GM18519 (cell line): ENCODE results near the gene HCN2.

ENCODE experiments used
- ATAC-seq: cut with Tn5 transposase; IDR thresholded peaks from one replicate; pipeline ENCODE4 v1.9.1; 2021; ENCODE audit warnings: mild to moderate bottlenecking, moderate library complexity; ENCODE audit not compliant: unreplicated experiment, low FRiP score

Gene HCN2

DNA sequence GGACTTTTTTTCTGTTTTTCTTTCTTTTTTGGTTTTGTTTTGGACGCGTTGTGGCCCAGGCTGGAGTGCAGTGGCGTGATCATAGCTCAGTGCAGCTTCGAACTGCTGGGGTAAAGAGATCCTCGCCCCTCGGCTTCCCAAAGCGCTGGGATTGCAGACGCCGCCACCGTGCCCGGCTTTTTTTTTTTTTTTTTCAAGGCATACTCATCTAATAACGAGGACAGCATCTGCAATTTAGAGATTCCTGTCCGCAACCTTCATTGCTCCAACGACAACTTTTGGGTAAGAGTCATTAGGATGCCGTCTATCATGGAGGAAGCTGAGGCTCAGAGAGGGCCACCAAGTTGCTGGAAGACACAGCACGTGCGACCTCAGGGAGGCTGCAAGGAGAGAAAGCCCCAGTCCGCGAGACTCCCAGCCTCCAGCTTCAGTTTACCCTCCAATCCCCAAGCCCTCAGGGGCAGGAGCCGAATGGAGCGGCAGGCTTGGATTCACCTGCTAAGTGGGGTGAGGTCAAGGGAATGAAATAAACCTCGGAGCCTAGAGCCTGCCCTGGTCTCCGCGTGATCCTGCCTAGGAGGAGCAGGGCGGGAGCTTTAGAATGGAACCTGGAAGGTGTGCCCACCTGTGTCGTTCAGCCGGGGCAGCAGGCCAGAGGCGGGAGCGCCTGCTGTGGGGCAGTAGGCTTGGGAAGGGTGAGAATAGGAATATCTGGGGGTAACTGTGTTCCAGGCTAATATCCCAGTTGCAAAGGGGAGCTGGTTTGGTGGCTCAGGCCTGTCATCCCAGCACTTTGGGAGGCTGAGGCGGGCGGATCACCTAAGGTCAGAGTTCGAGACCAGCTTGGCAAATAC, 44.3 kb downstream of the HCN2 start:
- no peak for ATAC-seq

DNA sequence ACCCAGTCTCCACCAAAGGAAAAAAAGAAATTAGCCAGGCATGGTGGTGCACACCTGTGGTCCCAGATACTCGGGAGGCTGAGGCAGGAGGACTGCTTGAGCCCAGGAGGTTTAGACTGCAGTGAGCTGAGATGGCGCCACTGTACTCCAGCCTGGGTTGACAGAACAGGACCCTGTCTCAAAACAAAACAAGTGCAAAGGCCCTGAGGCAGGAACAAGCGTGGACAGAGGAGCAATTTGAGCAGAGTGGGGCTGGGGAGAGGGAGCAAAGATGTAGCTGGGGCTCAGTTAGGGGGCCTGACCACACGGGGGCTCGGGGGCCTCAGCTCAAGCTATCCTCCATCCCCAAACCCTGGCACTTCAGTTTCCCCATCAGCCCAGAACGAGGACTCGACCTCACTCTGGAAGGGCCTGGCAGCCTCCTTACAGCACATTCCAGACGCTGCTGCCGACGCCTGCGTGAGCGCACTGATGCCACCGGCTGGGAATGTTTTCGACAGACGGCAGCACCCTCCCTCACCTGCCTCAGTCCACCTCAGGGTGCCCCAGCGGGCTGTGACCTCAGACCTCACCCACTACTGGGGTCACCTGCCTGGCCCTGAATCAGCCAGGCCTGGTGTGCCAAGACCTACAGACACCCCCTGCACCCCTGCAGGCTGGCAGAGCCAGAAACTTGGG, 45.4 kb downstream of the HCN2 start:
- ATAC-seq, result no peak

DNA sequence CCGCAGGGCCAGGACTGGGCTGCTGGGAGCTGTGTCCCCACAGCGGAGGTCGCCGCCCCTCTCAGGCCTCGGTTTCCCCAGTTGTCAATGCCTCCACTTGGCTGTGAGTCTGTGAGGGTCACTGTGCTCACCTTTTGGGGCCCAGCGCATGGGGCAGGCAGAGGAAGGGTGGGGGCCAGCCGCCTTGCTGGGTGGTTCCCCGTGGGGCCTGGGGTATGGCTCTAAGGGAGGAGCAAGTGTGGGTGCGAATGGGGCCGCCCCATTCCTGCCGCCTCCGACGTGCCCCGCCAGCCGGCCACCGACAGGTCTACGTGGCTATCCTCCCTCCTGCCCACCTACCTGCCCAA, 49.2 kb downstream of the HCN2 start:
- ATAC-seq, result no peak

DNA sequence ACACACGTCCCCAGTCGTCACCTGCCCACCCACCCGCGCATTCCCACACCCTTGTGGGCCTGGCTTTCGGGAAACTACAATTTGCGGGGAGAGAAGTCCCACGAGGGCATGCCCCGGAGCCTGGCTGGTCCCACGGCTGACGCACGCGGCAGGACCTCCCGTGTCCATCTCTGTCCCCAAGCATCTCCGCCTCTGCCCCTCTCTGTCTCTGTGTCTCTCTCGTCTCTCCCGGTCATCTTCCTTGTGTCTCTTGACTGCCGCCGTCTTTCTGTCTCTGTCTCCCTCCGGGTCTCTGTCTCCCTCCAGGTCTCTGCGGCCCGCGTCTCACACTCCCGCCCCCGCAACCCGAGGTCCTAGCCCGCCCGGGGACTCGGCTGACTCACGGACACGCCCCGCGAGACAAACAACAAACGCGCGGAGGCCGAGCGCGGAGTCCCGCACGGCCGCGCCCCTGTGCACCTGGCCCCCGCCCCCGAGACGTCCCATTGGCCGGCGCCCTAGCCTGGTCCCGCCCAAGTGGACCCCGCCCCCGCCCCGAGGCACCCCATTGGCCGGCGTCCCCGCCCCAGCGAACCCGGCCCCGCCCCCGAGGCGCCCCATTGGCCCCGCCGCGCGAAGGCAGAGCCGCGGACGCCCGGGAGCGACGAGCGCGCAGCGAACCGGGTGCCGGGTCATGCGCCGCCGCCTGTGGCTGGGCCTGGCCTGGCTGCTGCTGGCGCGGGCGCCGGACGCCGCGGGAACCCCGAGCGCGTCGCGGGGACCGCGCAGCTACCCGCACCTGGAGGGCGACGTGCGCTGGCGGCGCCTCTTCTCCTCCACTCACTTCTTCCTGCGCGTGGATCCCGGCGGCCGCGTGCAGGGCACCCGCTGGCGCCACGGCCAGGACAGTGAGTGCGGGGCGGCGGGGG, 49.8 kb downstream of the HCN2 start, which contains the start of gene FGF22:
FGF22 (plus strand) TSS at position 627 of the 908 bp plus-strand sequence; CDS start at position 674, 47 bp downstream.
- ATAC-seq, result peak; percentile 32

DNA sequence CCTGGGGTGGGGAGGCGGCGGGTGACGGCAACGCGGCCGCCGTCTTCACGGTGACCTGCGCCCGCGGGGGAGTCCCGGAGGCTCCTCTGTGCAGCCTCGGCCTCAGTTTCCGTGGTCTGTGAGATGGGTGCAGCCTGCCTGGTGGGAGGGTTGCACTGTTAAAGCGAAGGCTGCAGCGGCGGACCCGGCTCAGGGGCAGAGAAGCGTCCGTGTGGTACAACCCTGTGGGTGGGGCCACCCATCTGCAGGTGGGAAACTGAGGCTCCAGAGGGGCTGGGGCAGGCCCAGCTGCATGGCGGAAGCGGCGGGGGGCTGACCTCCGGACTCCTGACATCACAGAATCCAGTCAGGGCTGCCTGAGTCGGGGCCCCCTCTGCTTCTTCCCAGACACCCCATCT, 50.5 kb downstream of the HCN2 start:
- ATAC-seq, result no peak

DNA sequence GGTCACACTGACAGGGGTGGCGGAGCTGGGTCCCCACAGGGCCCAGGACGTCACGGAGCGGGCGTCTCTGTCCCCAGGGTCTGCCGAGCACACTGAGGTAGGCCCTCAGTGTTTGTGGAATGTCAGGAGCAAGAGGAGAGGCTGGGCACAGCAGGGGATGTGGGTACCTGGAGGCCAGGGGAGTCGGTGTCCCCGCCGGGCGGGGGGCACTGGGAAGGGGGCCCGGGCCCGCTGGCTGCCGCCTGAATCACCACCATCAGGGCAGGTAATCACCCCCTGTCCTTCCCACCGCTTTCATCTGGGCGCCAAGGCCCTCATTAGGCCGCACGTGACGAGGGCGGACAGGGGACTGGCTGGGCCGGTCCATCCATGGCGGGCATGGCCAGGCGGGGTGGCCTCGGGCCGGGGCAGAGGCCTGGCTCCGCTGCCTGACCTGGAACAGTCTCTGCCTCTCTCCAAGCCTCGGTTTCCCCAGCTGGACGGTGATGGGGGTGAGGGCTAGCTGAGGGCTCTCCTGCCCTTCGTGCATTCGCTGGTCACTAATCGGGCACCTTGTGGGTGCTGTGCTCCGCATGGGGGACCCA, 51.0 kb downstream of the HCN2 start:
- no peak for ATAC-seq

DNA sequence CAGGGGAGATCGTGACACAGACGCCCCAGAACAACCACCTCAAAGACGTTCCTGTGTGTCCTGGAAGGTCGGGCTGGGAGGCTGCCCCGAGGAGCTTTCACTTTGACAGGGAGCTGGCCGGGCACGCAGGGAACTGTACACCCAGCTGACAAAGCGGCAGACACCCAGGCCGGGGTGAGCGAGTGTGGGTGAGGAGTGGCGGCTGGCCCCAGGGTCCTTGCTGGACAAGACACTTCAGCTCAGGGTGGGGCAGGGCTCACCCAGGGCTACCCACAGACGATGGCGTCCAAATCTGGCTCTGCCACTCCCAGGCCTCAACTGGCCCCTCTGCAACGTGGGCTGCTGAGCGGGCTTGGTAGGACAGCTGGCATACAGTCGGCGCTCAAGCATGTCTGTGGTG, 52.0 kb downstream of the HCN2 start:
- ATAC-seq, result no peak

DNA sequence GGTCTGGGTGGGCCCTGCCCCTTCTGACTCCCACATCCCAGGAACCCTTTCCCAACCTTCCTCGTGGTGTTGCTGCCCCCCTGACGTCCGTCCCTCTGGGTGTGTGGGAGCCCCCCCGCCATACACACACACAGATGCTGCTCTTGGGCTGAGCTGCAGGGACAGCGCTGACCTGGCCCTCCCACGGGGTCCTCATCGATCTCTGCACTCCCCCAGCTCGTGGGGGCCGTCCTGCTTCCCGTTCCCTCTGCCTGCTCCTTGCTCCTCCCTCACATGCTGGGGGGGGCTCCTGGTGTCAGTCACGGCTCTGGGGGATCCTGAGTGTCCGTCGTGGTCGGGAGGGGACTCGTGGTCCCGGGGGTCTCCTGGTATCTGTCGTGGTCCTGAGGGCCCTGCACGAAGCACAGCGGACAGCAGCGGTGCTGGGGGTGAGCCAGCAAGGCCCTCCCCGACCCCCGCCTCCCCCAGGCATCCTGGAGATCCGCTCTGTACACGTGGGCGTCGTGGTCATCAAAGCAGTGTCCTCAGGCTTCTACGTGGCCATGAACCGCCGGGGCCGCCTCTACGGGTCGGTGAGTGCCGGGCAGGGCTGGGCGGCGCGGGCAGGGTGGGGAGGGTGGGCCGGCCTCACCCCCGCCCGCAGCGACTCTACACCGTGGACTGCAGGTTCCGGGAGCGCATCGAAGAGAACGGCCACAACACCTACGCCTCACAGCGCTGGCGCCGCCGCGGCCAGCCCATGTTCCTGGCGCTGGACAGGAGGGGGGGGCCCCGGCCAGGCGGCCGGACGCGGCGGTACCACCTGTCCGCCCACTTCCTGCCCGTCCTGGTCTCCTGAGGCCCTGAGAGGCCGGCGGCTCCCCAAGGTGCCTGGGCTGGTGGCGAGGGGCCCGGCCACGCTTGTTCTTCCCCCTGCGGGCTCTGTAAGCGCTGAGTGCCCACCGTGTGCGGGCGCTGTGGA, 53.4 kb downstream of the HCN2 start:
- no peak for ATAC-seq

DNA sequence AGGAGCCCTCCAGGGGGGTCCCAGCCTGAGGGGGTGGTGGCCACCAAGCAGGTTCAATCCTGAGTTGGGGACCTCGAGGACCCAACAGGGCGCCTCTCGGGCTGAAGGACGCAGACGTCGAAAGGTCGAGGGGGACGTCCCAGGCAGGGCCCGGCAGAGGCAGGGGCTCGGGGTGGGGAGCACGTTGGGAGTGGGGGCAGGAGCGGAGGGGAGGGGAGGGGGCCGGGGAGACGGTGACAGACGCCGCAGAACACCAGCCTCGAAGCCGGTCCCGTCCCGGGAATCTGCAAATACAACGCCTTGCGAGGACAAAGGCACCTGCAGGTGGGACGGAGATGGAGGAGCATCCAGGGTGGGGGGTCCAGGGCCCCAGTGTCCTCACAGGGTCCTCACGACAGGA, 54.1 kb downstream of the HCN2 start:
- ATAC-seq, result no peak

DNA sequence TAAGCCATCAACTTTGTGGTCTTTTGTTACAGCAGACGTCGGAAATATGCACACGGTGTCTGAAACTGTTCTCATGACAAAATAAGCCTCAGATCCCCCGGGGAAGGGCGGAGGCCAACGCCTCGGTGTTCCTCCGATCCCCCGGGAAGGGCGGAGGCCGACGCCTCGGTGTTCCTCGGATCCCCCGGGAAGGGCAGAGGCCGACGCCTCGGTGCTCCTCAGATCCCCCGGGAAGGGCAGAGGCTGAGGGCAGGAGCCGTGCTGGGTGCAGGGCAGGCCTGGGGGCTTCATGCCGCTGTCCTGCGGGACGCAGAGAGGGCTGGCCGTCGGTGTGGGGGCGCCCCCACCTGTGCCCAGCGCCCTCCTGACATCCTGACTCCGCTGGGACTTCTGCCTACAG, 54.7 kb downstream of the HCN2 start:
- no peak for ATAC-seq

DNA sequence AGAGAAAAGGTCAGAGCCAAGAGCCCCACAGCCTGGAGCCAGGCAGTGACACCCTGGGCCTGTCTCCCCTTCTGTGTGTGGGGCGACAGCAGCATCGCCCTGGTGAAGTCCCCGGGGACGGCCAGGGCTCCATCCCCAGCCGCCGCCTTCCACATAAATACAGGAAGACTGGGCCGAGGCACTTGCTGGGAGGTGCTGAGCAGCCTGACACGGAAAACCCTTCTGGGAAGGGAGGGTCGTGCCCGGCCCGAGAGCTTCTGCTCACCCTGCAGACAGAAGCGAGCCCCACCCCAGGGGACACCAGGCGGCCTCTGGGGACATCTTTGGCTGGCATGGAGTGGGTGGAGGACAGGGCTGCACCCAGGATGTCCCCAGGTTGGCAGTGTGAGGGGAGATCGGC, 55.1 kb downstream of the HCN2 start:
- ATAC-seq, result no peak

DNA sequence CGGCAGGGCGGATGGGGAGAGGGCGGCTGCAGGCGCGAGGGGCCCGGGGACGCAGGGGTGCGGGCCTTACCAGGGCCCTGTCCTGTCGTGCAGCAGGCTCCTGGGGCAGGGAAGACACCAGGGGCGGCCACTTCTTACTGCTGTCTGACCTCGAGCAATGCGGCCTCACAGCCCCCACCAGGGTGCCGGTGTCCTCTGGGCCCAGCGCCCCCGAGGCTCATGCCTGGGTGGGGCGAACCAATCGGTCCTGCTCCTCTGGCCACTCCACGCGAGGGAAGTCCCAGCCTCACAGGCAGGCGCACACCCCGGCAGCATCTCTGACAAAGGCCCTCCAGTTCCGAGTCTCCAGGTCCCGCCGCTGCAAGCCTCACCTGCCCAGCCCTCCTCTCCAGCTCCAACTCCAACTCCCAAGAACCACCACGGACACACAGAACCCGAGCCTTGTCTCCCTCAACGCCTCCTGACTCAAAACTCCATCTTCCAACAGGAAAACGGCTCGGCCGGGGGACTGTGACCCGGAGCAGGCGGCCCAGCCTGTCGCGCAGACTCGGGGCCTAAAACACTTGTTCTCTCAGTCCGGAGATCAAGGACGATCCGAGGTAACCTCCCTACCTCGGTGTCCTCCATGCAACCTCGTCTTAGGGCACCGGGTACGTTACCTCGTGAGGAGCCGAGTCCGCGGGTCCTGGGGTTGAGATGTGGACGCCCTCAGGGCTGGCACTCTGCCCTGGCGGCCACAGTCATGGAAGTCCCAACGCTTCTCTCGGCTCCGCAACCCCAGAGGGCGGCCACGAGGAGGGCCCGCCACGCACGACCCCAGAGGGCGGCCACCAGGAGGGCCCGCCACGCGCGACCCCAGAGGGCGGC, 56.5 kb downstream of the HCN2 start:
- no peak for ATAC-seq

DNA sequence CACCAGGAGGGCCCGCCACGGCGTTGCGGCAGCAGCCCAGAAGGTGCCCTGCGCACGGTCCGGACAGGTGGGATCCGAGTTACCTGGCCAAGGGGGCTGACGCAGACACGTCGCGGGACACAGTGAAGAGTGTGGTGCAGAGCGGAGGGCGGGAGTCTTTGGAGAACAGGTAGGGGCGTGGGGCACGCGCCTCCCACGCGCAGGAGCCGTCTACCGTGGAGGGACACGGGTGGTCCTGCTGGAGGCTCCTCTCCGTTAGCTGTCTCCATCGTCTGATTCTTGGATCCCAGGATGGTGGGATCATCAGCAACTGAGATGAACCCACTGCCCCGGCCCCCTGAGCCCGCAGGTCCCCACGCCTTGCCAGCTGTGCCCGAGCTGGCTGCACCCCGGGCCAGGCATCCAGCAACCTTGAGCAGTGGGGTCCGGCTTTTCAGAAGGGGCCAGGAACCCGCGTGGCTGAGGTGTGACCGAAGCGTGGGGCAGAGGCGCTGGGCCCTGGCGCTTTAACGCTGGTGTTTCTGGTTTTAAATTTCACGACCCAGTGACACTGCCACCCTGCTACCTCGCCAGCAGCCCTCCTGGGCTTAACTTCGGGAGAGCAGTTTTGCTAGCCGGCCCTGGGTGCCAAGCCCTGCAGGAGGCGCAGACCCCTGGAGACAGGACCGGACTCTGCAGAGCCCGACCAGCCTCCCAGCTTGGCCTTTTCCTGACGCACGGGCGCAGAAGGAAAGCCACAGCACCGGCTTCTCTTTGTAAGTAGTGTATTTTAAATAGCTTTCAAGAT, 57.3 kb downstream of the HCN2 start:
- no peak for ATAC-seq

DNA sequence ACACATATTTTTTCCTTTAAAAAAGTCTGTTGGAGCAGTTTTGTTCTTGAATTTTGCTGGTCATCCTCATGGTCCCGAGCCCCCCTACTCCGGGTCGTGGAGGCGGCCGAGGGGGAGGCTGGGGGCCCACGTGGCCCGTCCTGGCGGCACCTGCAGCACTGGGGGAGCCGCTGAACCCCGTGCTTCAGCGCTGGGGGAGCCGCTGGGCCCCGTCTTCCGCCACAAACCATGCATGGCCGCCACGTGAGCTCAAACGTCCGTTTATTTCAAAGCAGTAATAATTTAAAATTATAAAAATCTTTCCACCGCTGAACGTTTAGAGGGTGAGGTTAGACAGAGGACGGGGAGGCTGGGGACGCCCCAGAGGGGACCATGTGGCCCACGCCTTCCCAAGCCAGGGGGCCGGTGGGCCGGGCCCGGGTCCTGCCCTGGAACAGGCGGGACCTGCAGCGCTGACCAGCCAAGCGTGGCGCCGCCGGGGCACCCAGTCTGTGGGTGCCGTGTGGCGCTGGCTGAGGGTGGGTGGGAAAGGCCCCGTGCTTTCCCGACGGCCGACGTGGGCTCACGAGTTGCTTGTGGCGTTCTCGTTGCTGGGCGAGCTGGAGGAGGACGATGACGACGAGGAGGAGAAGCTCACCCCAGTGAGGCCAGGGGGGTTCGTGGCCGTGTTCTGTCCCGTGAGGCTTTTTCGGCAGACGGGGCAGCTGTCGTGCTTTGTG, 58.0 kb downstream of the HCN2 start:
- ATAC-seq, result no peak

DNA sequence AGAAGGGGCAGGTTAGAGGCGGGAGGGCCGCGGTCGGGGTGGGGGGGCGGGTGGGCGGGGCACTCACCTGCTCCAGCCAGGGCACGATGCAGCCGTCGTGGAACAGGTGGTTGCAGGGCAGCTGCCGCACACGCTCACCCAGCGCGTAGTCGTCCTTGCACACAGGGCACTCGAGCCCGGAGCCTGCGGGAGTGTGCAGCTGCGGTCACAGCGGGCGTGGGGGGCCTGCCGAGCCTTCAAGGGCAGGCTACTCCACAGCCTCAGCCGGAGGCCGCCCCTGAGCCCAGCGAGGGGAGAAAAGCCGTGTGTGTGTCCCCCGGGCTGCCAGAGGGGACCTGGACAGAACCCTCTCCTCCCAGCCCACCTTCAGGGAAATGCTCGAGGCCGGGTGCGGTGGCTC, 58.6 kb downstream of the HCN2 start:
- ATAC-seq, result no peak

DNA sequence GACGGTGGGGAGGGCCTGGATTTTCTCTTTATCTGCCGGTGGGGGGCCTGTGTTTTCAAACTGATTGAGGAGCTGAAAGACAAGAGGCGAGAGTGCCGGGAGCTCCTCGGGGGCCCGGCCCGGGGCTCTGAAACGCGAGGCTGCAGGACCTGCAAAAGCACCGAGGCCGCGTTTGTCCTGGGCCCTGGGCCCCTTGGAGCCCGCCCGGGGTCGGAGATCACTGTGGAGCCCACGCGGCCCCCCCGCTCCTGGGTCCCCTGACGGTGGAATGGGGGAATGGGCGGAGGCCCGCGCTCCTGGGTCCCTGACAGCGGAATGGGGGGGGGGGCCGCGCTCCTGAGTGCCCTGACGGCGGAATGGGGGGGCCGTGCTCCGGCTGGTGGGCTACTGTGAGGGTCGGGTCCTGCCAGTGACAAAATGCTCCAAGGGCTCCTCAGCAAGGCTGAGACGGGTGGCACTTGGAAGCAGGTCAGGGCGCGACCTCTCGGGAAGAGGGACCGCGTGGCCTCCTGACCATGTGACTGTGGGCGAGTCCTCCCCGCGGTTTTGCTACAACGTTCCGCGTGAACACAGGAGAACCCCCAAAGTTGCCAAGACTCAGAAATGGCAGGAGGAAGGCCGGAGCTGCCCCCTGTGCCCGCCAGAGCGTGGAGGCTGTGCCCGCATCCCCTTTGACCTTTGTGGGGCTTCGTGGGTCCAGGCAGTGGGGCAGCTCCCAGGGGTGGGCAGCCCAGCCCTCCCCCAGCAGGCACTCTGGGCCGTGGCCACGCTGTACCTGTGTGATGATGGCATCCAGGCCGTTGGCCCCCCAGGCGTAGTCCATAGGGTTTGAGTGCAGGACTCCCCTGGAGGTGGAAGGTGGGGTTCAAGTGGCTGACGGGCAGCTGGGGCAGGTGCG, 59.5 kb downstream of the HCN2 start:
- no peak for ATAC-seq
